ENCODE measurements around the gene DIP2B. TPM values are rescaled to one million over a fixed set of nuclear protein-coding genes. Genes with fewer than 3 reads are reported as not detected.
"Not testable (repeated sequence)": the region's sequence is repeated elsewhere in the genome, so short reads cannot be mapped to it uniquely, and the experiment has no call there.

The DIP2B gene
- total and polyA plus RNA-seq, 2 of the 13 experiments (the other 11 are each of a cell fraction or from before 2014, with no cell fraction given), result 32.1 to 35.8 TPM

- H2AFZ ChIP-seq (ENCODE audit: low read length); H3K36me3 ChIP-seq (replicated peaks in 1 of 2; ENCODE audit: control insufficient read depth in 1 of 2, insufficient read depth in 2 of 2, low read length in 2 of 2); H3K9ac ChIP-seq (ENCODE audit: insufficient read depth, low read depth, low read length); DNase-seq (ENCODE audit: low spot score); H3K27ac ChIP-seq (ENCODE audit: extremely low read length, insufficient read depth, low read length); H4K20me1 ChIP-seq (ENCODE audit: insufficient read depth, low read length); FAIRE-seq; CTCF ChIA-PET (ENCODE audit: low intra/inter-chr PET ratio, low total read pairs); in situ Hi-C loops (cut with HindIII; ENCODE audit: extremely low pct_ligation_motif_present, low pct_unique_long_range_greater_than_20kb); BruUV-seq (replicated peaks); H3K4me1 ChIP-seq (ENCODE audit: insufficient read depth, low read length); intact Hi-C loops (cut with micrococcal nuclease; ENCODE audit: unreplicated experiment); H3K4me2 ChIP-seq (ENCODE audit: low read depth, low read length); H3K4me3 ChIP-seq (replicated peaks in 1 of 3; ENCODE audit: insufficient read depth in 1 of 3, low read depth in 2 of 3, low read length in 3 of 3); H3K27me3 ChIP-seq (ENCODE audit: control insufficient read depth in 1 of 2, insufficient read depth in 2 of 2, low read length in 2 of 2); ATAC-seq; H3K79me2 ChIP-seq (ENCODE audit: insufficient read depth, low read length); POLR2A ChIA-PET: not testable (repeated sequence)
- peak; percentile 95 for TF ChIP-seq ZNF280D (CRISPR knock-in tag; IDR thresholded peaks at IDR 0.05)
- peak; percentile 27; the same call in 1 of the 2 replicates for TF ChIP-seq SETDB1 (CRISPR knock-in tag; IDR thresholded peaks at IDR 0.05; ENCODE audit: borderline replicate concordance)
- peak; percentile 66; the same call in 1 of the 2 replicates for TF ChIP-seq CBX5 (CRISPR knock-in tag; IDR thresholded peaks at IDR 0.05; ENCODE audit: borderline replicate concordance)
- TF ChIP-seq, protein P1, sequence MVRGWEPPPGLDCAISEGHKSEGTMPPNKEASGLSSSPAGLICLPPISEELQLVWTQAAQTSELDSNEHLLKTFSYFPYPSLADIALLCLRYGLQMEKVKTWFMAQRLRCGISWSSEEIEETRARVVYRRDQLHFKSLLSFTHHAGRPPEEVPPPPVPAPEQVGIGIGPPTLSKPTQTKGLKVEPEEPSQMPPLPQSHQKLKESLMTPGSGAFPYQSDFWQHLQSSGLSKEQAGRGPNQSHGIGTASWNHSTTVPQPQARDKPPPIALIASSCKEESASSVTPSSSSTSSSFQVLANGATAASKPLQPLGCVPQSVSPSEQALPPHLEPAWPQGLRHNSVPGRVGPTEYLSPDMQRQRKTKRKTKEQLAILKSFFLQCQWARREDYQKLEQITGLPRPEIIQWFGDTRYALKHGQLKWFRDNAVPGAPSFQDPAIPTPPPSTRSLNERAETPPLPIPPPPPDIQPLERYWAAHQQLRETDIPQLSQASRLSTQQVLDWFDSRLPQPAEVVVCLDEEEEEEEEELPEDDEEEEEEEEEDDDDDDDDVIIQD (CRISPR knock-in tag; IDR thresholded peaks at IDR 0.05; ENCODE audit: low read depth), result 0 out of 2 replicates have a peak, but pooled peaks have one; percentile 20
- TF ChIP-seq, protein P2, sequence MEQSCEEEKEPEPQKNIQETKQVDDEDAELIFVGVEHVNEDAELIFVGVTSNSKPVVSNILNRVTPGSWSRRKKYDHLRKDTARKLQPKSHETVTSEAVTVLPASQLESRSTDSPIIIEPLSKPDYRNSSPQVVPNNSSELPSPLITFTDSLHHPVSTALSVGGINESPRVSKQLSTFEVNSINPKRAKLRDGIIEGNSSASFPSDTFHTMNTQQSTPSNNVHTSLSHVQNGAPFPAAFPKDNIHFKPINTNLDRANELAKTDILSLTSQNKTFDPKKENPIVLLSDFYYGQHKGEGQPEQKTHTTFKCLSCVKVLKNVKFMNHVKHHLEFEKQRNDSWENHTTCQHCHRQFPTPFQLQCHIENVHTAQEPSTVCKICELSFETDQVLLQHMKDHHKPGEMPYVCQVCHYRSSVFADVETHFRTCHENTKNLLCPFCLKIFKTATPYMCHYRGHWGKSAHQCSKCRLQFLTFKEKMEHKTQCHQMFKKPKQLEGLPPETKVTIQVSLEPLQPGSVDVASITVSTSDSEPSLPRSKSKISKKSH (CRISPR knock-in tag; IDR thresholded peaks at IDR 0.05; ENCODE audit: borderline replicate concordance), result peak; percentile 82; the same call in 1 of the 2 replicates
- peaks cover 34% of the 10 kb centered on the region for H3K9me3 ChIP-seq (ENCODE audit: low read length)
- 75% methylated on average over 11 of the region's 11 CpGs for WGBS (ENCODE audit: low lambda C conversion rate)
Measured at GRCh38 chr12:50498119-50498518, 6.7 kb upstream of the DIP2B start.
